RWPE2 (cell line): ENCODE measurements around the gene MAN2B1.
A peak's percentile ranks its signal among the peaks of the same experiment; 100 is the strongest.
"Not testable (repeated sequence)": the region's sequence is repeated elsewhere in the genome, so short reads cannot be mapped to it uniquely, and the experiment has no call there.

Experiments used
- ATAC-seq: fragments of 200-7000 bp; cut with Tn5 transposase; 3 replicates; pipeline ENCODE4 v1.9.1; 2021; ENCODE audit warnings: low read depth
- DNase-seq: peaks from one replicate; pipeline ENCODE4 v3.0.0-alpha.2; 2020; ENCODE audit warnings: low spot score
- H3K27ac ChIP-seq: fragments of 450-650 bp; 2 replicates; pipeline ENCODE4 v1.5.1; 2017; ENCODE audit warnings: mild to moderate bottlenecking; ENCODE audit not compliant: poor library complexity, severe bottlenecking
- H3K27me3 ChIP-seq: fragments of 250-450 bp; sonication (Bioruptor Pico); 2 replicates; pipeline ENCODE4 v1.5.1; 2021; ENCODE audit warnings: mild to moderate bottlenecking, moderate library complexity; ENCODE audit not compliant: insufficient read depth, poor library complexity, severe bottlenecking
- H3K36me3 ChIP-seq: fragments of 250-450 bp; sonication (Bioruptor Pico); 2 replicates; pipeline ENCODE4 v1.5.1; 2020; ENCODE audit warnings: low read depth, mild to moderate bottlenecking, moderate library complexity
- H3K4me1 ChIP-seq: fragments of 250-450 bp; sonication (Bioruptor Pico); 2 replicates; pipeline ENCODE4 v1.5.1; 2021; ENCODE audit warnings: mild to moderate bottlenecking, moderate library complexity; ENCODE audit not compliant: insufficient read depth, poor library complexity, severe bottlenecking
- H3K4me3 ChIP-seq: fragments of 250-450 bp; sonication (Bioruptor Pico); 2 replicates; pipeline ENCODE4 v1.5.1; 2021; ENCODE audit warnings: mild to moderate bottlenecking, moderate library complexity; ENCODE audit not compliant: severe bottlenecking
- H3K9me3 ChIP-seq: fragments of 250-450 bp; sonication (Bioruptor Pico); 2 replicates; pipeline ENCODE4 v1.5.1; 2021; ENCODE audit warnings: mild to moderate bottlenecking, moderate library complexity; ENCODE audit not compliant: severe bottlenecking
- TF ChIP-seq, protein P1 (sequence below): fragments of 450-650 bp; IDR thresholded peaks from one replicate; pipeline ENCODE4 v1.5.1; 2017; ENCODE audit warnings: mild to moderate bottlenecking, moderate library complexity; ENCODE audit not compliant: poor library complexity, severe bottlenecking

MAN2B1 gene

DNA sequence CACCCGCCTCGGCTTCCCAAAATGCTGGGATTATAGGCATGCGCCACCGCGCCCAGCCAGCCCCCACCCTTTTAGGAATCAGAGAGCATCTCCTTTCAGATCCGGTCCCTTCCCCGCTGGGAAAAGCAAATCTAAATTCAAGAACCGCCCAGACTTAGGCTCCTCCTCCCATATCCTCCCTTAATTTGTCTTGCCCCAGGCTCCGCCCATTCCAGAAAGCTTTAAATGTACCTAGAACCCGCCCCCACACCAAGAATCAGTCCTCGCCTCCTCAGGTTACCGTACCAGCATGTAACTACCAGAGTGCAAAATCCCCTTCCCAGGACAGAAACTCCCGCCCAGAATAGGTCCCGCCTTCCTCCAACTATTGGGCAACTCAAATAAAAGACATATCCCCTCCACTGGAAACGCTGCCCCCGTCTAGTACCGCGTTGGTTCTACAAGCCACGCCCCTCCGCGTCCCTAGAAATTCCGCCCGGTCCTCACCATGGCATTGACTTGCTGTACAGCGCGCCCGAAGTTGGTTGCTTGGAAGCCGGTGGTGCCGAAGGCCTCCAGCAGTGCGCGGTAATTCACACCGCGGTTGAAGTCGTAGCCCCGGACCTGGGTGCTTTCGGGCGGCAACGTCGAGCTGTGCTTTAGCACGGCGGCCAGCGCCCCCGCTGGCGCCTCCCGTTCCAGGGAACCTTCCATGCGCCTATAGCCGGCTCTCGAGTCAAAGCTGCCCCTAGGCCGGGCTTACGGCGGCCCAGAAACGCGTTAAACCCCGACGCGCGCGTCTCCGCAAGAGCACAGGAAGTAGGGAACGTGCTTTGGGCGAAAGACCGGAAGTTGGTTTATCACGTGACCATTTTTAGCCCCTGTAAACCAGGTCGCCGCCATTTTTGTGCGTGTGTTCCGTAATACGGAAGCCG is 14.8 kb upstream of the MAN2B1 start, which contains the start of gene DHPS:
Gene DHPS (minus strand): TSS at position 807 of the 914 bp plus-strand sequence. CDS start 114 bp downstream, at position 693.
- H3K4me3 ChIP-seq = peak within 1 kb of the TSS; percentile 70
- peak within 1 kb of the TSS; percentile 93 for H3K27ac ChIP-seq
- peaks cover 25% of the 10 kb centered on the region for H3K36me3 ChIP-seq
- TF ChIP-seq, protein P1, sequence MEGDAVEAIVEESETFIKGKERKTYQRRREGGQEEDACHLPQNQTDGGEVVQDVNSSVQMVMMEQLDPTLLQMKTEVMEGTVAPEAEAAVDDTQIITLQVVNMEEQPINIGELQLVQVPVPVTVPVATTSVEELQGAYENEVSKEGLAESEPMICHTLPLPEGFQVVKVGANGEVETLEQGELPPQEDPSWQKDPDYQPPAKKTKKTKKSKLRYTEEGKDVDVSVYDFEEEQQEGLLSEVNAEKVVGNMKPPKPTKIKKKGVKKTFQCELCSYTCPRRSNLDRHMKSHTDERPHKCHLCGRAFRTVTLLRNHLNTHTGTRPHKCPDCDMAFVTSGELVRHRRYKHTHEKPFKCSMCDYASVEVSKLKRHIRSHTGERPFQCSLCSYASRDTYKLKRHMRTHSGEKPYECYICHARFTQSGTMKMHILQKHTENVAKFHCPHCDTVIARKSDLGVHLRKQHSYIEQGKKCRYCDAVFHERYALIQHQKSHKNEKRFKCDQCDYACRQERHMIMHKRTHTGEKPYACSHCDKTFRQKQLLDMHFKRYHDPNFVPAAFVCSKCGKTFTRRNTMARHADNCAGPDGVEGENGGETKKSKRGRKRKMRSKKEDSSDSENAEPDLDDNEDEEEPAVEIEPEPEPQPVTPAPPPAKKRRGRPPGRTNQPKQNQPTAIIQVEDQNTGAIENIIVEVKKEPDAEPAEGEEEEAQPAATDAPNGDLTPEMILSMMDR = no peak
- no peaks in the 10 kb centered on the region for H3K27me3 ChIP-seq
- DNase-seq (peak; percentile 93), ATAC-seq (peak; percentile 83)
- H3K4me1 ChIP-seq = no peaks in the 10 kb centered on the region
- no peaks in the 10 kb centered on the region for H3K9me3 ChIP-seq

DNA sequence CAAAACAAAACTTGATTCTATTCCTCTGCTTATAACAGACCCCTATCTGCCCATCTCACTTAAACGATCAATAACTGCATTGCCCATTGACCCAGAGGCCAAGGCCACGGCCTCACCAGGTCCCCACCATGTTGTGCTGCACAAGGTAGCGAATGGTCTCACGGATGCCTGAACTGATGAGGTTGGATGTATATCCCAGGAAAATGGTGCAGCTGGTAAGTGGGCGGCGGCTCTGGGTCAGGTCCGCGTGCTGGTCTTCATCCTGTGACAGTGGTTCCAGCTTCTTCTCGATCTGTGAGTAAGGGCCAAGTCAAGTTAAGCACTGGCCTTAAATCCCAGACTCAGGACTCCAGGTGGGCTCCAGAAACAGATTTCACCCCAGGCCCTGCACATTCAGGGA is 13.5 kb upstream of the MAN2B1 start:
- ATAC-seq (no peak), DNase-seq (no peak)
- no peak overlapping the region for H3K4me3 ChIP-seq
- H3K9me3 ChIP-seq = no peaks in the 10 kb centered on the region
- no peaks in the 10 kb centered on the region for H3K4me1 ChIP-seq
- peaks cover 38% of the 10 kb centered on the region for H3K36me3 ChIP-seq
- no peaks in the 10 kb centered on the region for H3K27me3 ChIP-seq
- TF ChIP-seq, protein P1 = no peak
- no peak overlapping the region for H3K27ac ChIP-seq

DNA sequence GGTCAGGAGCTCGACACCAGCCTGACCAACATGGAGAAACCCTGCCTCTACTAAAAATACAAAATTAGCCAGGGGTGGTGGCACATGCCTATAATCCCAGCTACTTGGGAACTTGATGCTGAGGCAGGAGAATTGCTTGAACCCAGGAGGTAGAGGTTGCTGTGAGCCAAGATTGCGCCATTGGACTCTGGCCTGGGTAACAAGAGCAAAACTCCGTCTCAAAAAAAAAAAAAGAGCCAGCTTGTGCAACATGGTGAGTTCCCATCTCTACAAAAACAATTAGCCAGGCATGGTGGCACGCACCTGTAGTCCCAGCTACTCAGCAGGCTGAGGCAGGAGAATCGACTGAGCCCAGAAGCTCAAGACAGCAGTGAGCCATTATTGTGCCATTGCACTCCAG is 11.5 kb upstream of the MAN2B1 start:
- H3K4me1 ChIP-seq, H3K4me3 ChIP-seq, H3K27me3 ChIP-seq, ATAC-seq, DNase-seq, H3K27ac ChIP-seq, H3K9me3 ChIP-seq: not testable (repeated sequence)
- H3K36me3 ChIP-seq = peaks cover 54% of the 10 kb centered on the region

DNA sequence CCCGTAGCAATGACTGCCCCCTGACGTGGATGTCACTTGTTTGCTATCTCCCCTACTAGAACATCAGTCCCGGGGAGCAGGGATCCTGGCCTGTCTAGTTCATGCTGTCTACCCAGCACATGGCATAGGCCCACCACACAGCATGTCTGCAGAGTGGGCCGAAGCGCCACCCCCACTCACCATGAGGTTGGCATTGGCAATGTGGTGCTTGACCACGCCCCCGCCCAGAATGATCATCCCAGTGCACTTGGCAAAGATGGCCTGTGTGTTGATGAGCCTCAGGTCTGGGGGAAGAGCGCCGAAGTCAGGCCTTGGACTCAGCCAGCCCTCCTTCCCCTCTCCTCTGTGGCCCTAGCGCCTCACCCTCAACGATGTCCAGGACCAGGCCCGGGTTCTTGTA is 10.4 kb upstream of the MAN2B1 start:
- H3K4me1 ChIP-seq = no peaks in the 10 kb centered on the region
- DNase-seq (no peak), ATAC-seq (no peak)
- H3K9me3 ChIP-seq = no peaks in the 10 kb centered on the region
- H3K27me3 ChIP-seq = no peaks in the 10 kb centered on the region
- TF ChIP-seq, protein P1 = no peak
- peaks cover 62% of the 10 kb centered on the region for H3K36me3 ChIP-seq
- H3K4me3 ChIP-seq = no peak overlapping the region
- H3K27ac ChIP-seq = no peak overlapping the region

DNA sequence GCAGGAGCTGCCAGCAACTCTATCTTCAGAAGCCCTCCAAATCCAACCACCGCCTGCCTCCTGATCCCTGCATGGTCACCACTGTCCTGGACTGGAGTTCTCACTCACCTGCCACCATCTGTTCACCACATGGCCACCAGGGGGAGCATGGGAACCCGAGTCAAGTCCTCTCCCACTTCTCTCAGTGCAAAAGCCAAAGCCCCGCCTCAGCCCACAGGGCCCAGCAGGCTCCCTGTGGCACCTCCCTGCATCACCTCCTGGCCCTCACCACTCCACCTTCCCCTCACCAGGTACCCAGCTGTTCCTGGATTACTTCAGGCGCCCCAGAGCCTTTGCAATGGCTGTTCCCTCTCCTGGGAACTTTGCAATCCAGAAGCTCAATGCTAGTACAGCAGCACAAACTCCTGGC is 9.8 kb upstream of the MAN2B1 start:
- ATAC-seq (peak; percentile 50), DNase-seq (no peak)
- TF ChIP-seq, protein P1 = peak; percentile 85
- Histone ChIP-seq H3K36me3 (peaks cover 67% of the 10 kb centered on the region), H3K27me3 (no peaks in the 10 kb centered on the region), H3K27ac (no peak overlapping the region), H3K4me3 (no peak overlapping the region), H3K9me3 (no peaks in the 10 kb centered on the region), H3K4me1 (no peaks in the 10 kb centered on the region)
